Effector memory CD8-positive, alpha-beta T cell (primary cell): Measurements from ENCODE around the gene LRRC61.
"Not testable (repeated sequence)": the region's sequence is repeated elsewhere in the genome, so short reads cannot be mapped to it uniquely, and the experiment has no call there.

ENCODE experiments used
- ATAC-seq: fragments of 150-1000 bp; cut with Tn5 transposase; replicated peaks from 2 replicates; pipeline ENCODE4 v1.10.0; 2021; ENCODE audit warnings: mild to moderate bottlenecking, moderate library complexity
- DNase-seq, 3 experiments: peaks; one replicate each; pipeline ENCODE4 v3.0.0; 2021
- H3K27ac Mint-ChIP-seq, 2 donors: one replicate each; pipeline ENCODE4 v1.8.0; 2022; ENCODE audit warnings: mild to moderate bottlenecking in 2 of 2, mixed read lengths in 2 of 2, moderate library complexity in 2 of 2
- H3K27me3 Mint-ChIP-seq, 2 donors: one replicate each; pipeline ENCODE4 v1.8.0; 2022; ENCODE audit warnings: mixed read lengths in 2 of 2
- H3K36me3 Mint-ChIP-seq: one replicate; pipeline ENCODE4 v1.8.0; 2022; ENCODE audit warnings: mild to moderate bottlenecking, moderate library complexity, mixed read lengths; ENCODE audit not compliant: insufficient read depth
- H3K4me1 Mint-ChIP-seq, 2 donors: one replicate each; pipeline ENCODE4 v1.8.0; 2022; ENCODE audit warnings: low read depth in 2 of 2, mixed read lengths in 2 of 2
- H3K4me3 Mint-ChIP-seq, 2 donors: one replicate each; pipeline ENCODE4 v1.8.0; 2022; ENCODE audit warnings: mild to moderate bottlenecking in 2 of 2, mixed read lengths in 2 of 2, moderate library complexity in 2 of 2
- H3K9me3 Mint-ChIP-seq, 2 donors: one replicate each; pipeline ENCODE4 v1.8.0; 2022; ENCODE audit warnings: mixed read lengths in 2 of 2
- total RNA-seq, 9 experiments: gene quantifications; one replicate each; lab custom pipeline; 2026; lab: John Stamatoyannopoulos, UW

The LRRC61 gene
- 0 to 5.6 (median 3.6) reads per million in 9 experiments for total RNA-seq

- Mint-ChIP-seq H3K4me1 (peaks cover 37 to 47% of the 10 kb centered on the region in 2 donors), H3K4me3 (peak within 1 kb of the TSS; percentile 96), H3K36me3 (peaks cover 4% of the 10 kb centered on the region), H3K27ac (peak within 1 kb of the TSS; percentile 97), H3K9me3 (no peaks in the 10 kb centered on the region), H3K27me3 (no peaks in the 10 kb centered on the region)
- DNase-seq (peak; percentile 24 to 40 (median 36)), ATAC-seq (peak; percentile 60)
These were observed at the start of gene LRRC61, which contains the start of gene ACTR3C for GRCh38 chr7:150322833-150323681. Gene LRRC61, plus strand, starts transcription at chr7:150323355. Its CDS starts 13,507 bp downstream, at chr7:150336862. Gene ACTR3C, minus strand, starts transcription at chr7:150323545. Its CDS starts 28,249 bp downstream, at chr7:150295296.

GRCh38 chr7:150276132-150276695 is 46.9 kb upstream of the LRRC61 start:
- not testable (repeated sequence) for H3K27ac Mint-ChIP-seq, H3K4me1 Mint-ChIP-seq, H3K27me3 Mint-ChIP-seq, H3K4me3 Mint-ChIP-seq, H3K36me3 Mint-ChIP-seq, H3K9me3 Mint-ChIP-seq
- ATAC-seq (peak; percentile 51), DNase-seq (peak; percentile 21 to 34 (median 26))

- not testable (repeated sequence) for H3K4me3 Mint-ChIP-seq, DNase-seq, H3K27me3 Mint-ChIP-seq, H3K27ac Mint-ChIP-seq, H3K4me1 Mint-ChIP-seq, ATAC-seq, H3K9me3 Mint-ChIP-seq, H3K36me3 Mint-ChIP-seq
These were observed 44.8 kb upstream of the LRRC61 start for GRCh38 chr7:150278383-150278782.

- not testable (repeated sequence) for H3K4me3 Mint-ChIP-seq, H3K36me3 Mint-ChIP-seq, DNase-seq, ATAC-seq, H3K9me3 Mint-ChIP-seq, H3K4me1 Mint-ChIP-seq, H3K27me3 Mint-ChIP-seq, H3K27ac Mint-ChIP-seq
These were observed 41.3 kb upstream of the LRRC61 start for GRCh38 chr7:150281681-150282403.

GRCh38 chr7:150283111-150283510 is 40.0 kb upstream of the LRRC61 start:
- ATAC-seq, H3K27ac Mint-ChIP-seq, H3K36me3 Mint-ChIP-seq, DNase-seq, H3K9me3 Mint-ChIP-seq, H3K4me3 Mint-ChIP-seq, H3K27me3 Mint-ChIP-seq, H3K4me1 Mint-ChIP-seq: not testable (repeated sequence)

- not testable (repeated sequence) for H3K4me1 Mint-ChIP-seq, H3K36me3 Mint-ChIP-seq, H3K27me3 Mint-ChIP-seq, DNase-seq, H3K27ac Mint-ChIP-seq, H3K9me3 Mint-ChIP-seq, ATAC-seq, H3K4me3 Mint-ChIP-seq
These were observed 39.5 kb upstream of the LRRC61 start for GRCh38 chr7:150283608-150284007.

- ATAC-seq (peak; percentile 59), DNase-seq (peak in 2 of 3 experiments; percentile 6 to 10)
- H3K27me3 Mint-ChIP-seq, H3K9me3 Mint-ChIP-seq, H3K27ac Mint-ChIP-seq, H3K4me3 Mint-ChIP-seq, H3K4me1 Mint-ChIP-seq, H3K36me3 Mint-ChIP-seq: not testable (repeated sequence)
These were observed 37.1 kb upstream of the LRRC61 start for GRCh38 chr7:150285849-150286754.

GRCh38 chr7:150287815-150288214 is 35.3 kb upstream of the LRRC61 start:
- not testable (repeated sequence) for H3K27me3 Mint-ChIP-seq

GRCh38 chr7:150288816-150289215 is 34.3 kb upstream of the LRRC61 start:
- H3K27ac Mint-ChIP-seq, H3K4me1 Mint-ChIP-seq, H3K9me3 Mint-ChIP-seq, DNase-seq, ATAC-seq, H3K36me3 Mint-ChIP-seq, H3K4me3 Mint-ChIP-seq, H3K27me3 Mint-ChIP-seq: not testable (repeated sequence)

More at GRCh38 chr7:150287815-150288214, 35.3 kb upstream of the LRRC61 start:
- H3K36me3 Mint-ChIP-seq, H3K4me3 Mint-ChIP-seq, ATAC-seq, H3K9me3 Mint-ChIP-seq, DNase-seq, H3K27ac Mint-ChIP-seq, H3K4me1 Mint-ChIP-seq: not testable (repeated sequence)

GRCh38 chr7:150290317-150290716 is 32.8 kb upstream of the LRRC61 start:
- not testable (repeated sequence) for ATAC-seq

GRCh38 chr7:150295027-150295426 is 28.1 kb upstream of the LRRC61 start:
- not testable (repeated sequence) for H3K4me3 Mint-ChIP-seq, H3K9me3 Mint-ChIP-seq, H3K27me3 Mint-ChIP-seq, DNase-seq, H3K27ac Mint-ChIP-seq, H3K4me1 Mint-ChIP-seq, H3K36me3 Mint-ChIP-seq, ATAC-seq

More at GRCh38 chr7:150290317-150290716, 32.8 kb upstream of the LRRC61 start:
- H3K36me3 Mint-ChIP-seq, H3K4me1 Mint-ChIP-seq, H3K9me3 Mint-ChIP-seq, H3K27me3 Mint-ChIP-seq, H3K4me3 Mint-ChIP-seq, H3K27ac Mint-ChIP-seq, DNase-seq: not testable (repeated sequence)

- DNase-seq, H3K9me3 Mint-ChIP-seq, H3K27me3 Mint-ChIP-seq, H3K36me3 Mint-ChIP-seq, H3K4me1 Mint-ChIP-seq, ATAC-seq, H3K27ac Mint-ChIP-seq, H3K4me3 Mint-ChIP-seq: not testable (repeated sequence)
These were observed 27.5 kb upstream of the LRRC61 start for GRCh38 chr7:150295614-150296013.

GRCh38 chr7:150296802-150297201 is 26.4 kb upstream of the LRRC61 start:
- ATAC-seq, H3K9me3 Mint-ChIP-seq, H3K36me3 Mint-ChIP-seq: not testable (repeated sequence)

More at GRCh38 chr7:150296802-150297201, 26.4 kb upstream of the LRRC61 start:
- not testable (repeated sequence) for DNase-seq, H3K4me1 Mint-ChIP-seq, H3K27ac Mint-ChIP-seq, H3K4me3 Mint-ChIP-seq, H3K27me3 Mint-ChIP-seq
